Measurements from ENCODE around the gene PPP1R3F.

The PPP1R3F gene

DNA sequence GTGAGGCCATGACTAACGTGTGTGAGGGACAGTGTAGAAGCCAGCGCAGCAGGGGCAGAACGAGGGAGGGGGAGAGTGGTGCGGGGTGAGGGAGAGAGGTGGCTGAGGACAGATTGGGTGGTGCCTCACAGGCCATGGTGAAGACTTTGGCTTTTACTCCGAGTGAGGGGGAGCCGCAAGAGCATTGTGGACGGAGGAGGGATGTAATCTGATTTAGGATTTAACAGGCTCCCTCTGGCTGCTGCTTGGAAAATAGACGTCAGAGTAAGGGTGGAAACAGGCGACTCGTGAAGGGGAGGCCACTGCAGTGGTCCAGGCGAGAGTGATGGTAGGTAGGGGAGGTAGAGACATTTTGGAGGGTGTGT, 13.0 kb downstream of the PPP1R3F start:
- Histone ChIP-seq H2AFZ (no peak overlapping the region), H3K27ac (no peak overlapping the region), H3K4me1 (no peaks in the 10 kb centered on the region), H3K9me3 (ENCODE audit: control insufficient read depth, low read length) (no peaks in the 10 kb centered on the region), H3K4me3 (ENCODE audit: low read depth, low read length) (no peak overlapping the region), H3K27me3 (ENCODE audit: control insufficient read depth, insufficient read depth, low read length) (no peaks in the 10 kb centered on the region), H3K79me2 (no peaks in the 10 kb centered on the region), H3K9ac (no peak overlapping the region), H3K36me3 (ENCODE audit: control insufficient read depth, insufficient read depth, low read length) (no peaks in the 10 kb centered on the region), H3K4me2 (ENCODE audit: low read length) (no peak overlapping the region)
- TF ChIP-seq, protein P1, sequence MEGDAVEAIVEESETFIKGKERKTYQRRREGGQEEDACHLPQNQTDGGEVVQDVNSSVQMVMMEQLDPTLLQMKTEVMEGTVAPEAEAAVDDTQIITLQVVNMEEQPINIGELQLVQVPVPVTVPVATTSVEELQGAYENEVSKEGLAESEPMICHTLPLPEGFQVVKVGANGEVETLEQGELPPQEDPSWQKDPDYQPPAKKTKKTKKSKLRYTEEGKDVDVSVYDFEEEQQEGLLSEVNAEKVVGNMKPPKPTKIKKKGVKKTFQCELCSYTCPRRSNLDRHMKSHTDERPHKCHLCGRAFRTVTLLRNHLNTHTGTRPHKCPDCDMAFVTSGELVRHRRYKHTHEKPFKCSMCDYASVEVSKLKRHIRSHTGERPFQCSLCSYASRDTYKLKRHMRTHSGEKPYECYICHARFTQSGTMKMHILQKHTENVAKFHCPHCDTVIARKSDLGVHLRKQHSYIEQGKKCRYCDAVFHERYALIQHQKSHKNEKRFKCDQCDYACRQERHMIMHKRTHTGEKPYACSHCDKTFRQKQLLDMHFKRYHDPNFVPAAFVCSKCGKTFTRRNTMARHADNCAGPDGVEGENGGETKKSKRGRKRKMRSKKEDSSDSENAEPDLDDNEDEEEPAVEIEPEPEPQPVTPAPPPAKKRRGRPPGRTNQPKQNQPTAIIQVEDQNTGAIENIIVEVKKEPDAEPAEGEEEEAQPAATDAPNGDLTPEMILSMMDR (IDR thresholded peaks at IDR 0.05): no peak

DNA sequence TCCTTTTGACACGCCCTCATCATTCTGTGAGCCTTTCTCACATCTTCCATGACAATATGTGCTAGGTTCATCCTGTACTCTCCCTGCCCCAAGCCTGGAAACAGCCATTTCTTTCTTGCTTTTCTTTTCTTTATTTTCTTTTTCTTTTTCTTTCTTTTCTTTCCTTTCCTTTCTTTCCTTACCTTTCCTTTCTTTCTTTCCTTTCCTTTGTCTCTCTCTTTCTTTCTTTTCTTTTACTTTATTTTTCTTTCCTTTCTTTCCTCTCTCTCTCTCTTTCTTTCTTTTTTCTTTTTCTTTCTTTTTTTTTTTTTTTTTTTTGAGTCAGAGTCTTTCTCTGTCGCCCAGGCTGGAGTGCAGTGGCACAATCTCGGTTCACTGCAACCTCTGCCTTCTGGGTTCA, 14.6 kb downstream of the PPP1R3F start:
- H3K9ac ChIP-seq: no peak overlapping the region
- no peak overlapping the region for H3K4me3 ChIP-seq (ENCODE audit: low read depth, low read length)
- H3K36me3 ChIP-seq (ENCODE audit: control insufficient read depth, insufficient read depth, low read length): no peaks in the 10 kb centered on the region
- no peaks in the 10 kb centered on the region for H3K4me1 ChIP-seq
- no peaks in the 10 kb centered on the region for H3K79me2 ChIP-seq
- no peak overlapping the region for H3K27ac ChIP-seq
- no peaks in the 10 kb centered on the region for H3K9me3 ChIP-seq (ENCODE audit: control insufficient read depth, low read length)
- H3K27me3 ChIP-seq (ENCODE audit: control insufficient read depth, insufficient read depth, low read length): no peaks in the 10 kb centered on the region
- no peak overlapping the region for H2AFZ ChIP-seq
- H3K4me2 ChIP-seq (ENCODE audit: low read length): no peak overlapping the region
- TF ChIP-seq, protein P1 (IDR thresholded peaks at IDR 0.05): no peak

- TF ChIP-seq, protein P1 (IDR thresholded peaks at IDR 0.05): no peak
- no peak overlapping the region for H3K27ac ChIP-seq
- no peak overlapping the region for H3K4me2 ChIP-seq (ENCODE audit: low read length)
- H3K27me3 ChIP-seq (ENCODE audit: control insufficient read depth, insufficient read depth, low read length): no peaks in the 10 kb centered on the region
- no peaks in the 10 kb centered on the region for H3K9me3 ChIP-seq (ENCODE audit: control insufficient read depth, low read length)
- no peaks in the 10 kb centered on the region for H3K4me1 ChIP-seq
- H3K9ac ChIP-seq: no peak overlapping the region
- no peak overlapping the region for H3K4me3 ChIP-seq (ENCODE audit: low read depth, low read length)
- no peaks in the 10 kb centered on the region for H3K36me3 ChIP-seq (ENCODE audit: control insufficient read depth, insufficient read depth, low read length)
- H2AFZ ChIP-seq: no peak overlapping the region
- H3K79me2 ChIP-seq: no peaks in the 10 kb centered on the region
These were observed 16.5 kb downstream of the PPP1R3F start for GRCh38 chrX:49286136-49286535.

- Histone ChIP-seq H3K9ac (no peak overlapping the region), H3K9me3 (ENCODE audit: control insufficient read depth, low read length) (no peaks in the 10 kb centered on the region), H2AFZ (no peak overlapping the region), H3K4me2 (ENCODE audit: low read length) (no peak overlapping the region), H3K4me1 (no peaks in the 10 kb centered on the region), H3K79me2 (no peaks in the 10 kb centered on the region), H3K27me3 (ENCODE audit: control insufficient read depth, insufficient read depth, low read length) (no peaks in the 10 kb centered on the region), H3K4me3 (ENCODE audit: low read depth, low read length) (no peak overlapping the region), H3K36me3 (ENCODE audit: control insufficient read depth, insufficient read depth, low read length) (no peaks in the 10 kb centered on the region), H3K27ac (no peak overlapping the region)
- TF ChIP-seq, protein P1 (IDR thresholded peaks at IDR 0.05): no peak
These were observed 17.0 kb downstream of the PPP1R3F start for GRCh38 chrX:49286581-49286980.

DNA sequence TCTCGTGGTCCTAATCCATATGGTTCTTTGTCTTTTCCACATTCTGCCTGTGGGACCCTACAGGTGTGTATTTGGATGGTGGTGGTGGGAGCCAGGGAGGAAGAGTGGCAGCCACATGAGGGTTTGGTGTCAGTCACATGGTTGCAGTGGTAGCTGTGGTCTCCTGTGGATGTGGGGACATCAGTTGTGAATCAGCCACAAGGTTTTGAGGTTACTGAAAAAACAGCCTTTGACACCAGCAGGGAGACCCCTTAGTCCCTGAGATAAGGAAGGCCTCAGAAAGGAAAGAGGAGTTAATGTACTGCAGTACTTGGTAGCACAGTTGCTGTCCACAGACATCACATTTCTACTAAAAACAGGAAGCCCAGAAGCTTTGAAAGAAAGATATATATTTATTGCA, 18.1 kb downstream of the PPP1R3F start:
- no peak overlapping the region for H3K9ac ChIP-seq
- TF ChIP-seq, protein P1 (IDR thresholded peaks at IDR 0.05): no peak
- no peak overlapping the region for H3K4me3 ChIP-seq (ENCODE audit: low read depth, low read length)

More for the DNA sequence above, 18.1 kb downstream of the PPP1R3F start:
- H3K4me1 ChIP-seq: no peaks in the 10 kb centered on the region
- no peaks in the 10 kb centered on the region for H3K79me2 ChIP-seq
- no peak overlapping the region for H3K4me2 ChIP-seq (ENCODE audit: low read length)
- no peaks in the 10 kb centered on the region for H3K27me3 ChIP-seq (ENCODE audit: control insufficient read depth, insufficient read depth, low read length)
- H3K27ac ChIP-seq: no peak overlapping the region
- no peaks in the 10 kb centered on the region for H3K36me3 ChIP-seq (ENCODE audit: control insufficient read depth, insufficient read depth, low read length)
- no peaks in the 10 kb centered on the region for H3K9me3 ChIP-seq (ENCODE audit: control insufficient read depth, low read length)
- H2AFZ ChIP-seq: no peak overlapping the region
